Esophagus squamous epithelium (tissue), 5 donors: ENCODE data around the gene CDO1. TPM values are rescaled to one million over a fixed set of nuclear protein-coding genes. Genes with fewer than 3 reads are reported as not detected.
A peak's percentile ranks its signal among the peaks of the same experiment; 100 is the strongest.
"Not testable (repeated sequence)": the region's sequence is repeated elsewhere in the genome, so short reads cannot be mapped to it uniquely, and the experiment has no call there.

Experiments used
- DNase-seq: peaks from one replicate; lab custom pipeline; 2025; lab: John Stamatoyannopoulos, UW
- H3K27ac ChIP-seq, 4 donors: fragments of 200-600 bp; sonication (generic); one replicate each; pipeline ENCODE4 v1.5.1; 2016 to 2019; ENCODE audit warnings: mild to moderate bottlenecking in 1 of 4
- H3K27me3 ChIP-seq, 4 donors: fragments of 200-600 bp; sonication (generic); 1 replicate in 3 of 4; 2 replicates in 1 of 4; pipeline versions ENCODE4 v1.5.1 to v1.6.0; 2017 to 2021; ENCODE audit warnings: antibody characterized with exemption in 1 of 4
- H3K36me3 ChIP-seq, 3 donors: fragments of 200-600 bp; sonication (generic); one replicate each; pipeline ENCODE4 v1.5.1; 2016 to 2019
- H3K4me1 ChIP-seq, 3 donors: fragments of 200-600 bp; sonication (generic); one replicate each; pipeline ENCODE4 v1.5.1; 2017 to 2019
- H3K4me3 ChIP-seq, 4 donors: fragments of 200-600 bp; sonication (generic); 1 replicate in 3 of 4; 2 replicates in 1 of 4; pipeline ENCODE4 v1.5.1; 2016 to 2019; ENCODE audit warnings: mild to moderate bottlenecking in 2 of 4, moderate library complexity in 1 of 4
- H3K9me3 ChIP-seq, 3 donors: fragments of 200-600 bp; sonication (generic); one replicate each; pipeline ENCODE4 v1.5.1; 2016 to 2019
- POLR2A ChIP-seq, 4 donors: fragments of 450-650 bp; IDR thresholded peaks; one replicate each; pipeline ENCODE4 v1.6.1; 2017; ENCODE audit warnings: antibody characterized with exemption in 4 of 4, mild to moderate bottlenecking in 4 of 4, moderate library complexity in 3 of 4
- WGBS, 2 donors: methylation state at CpG; one replicate each; pipeline ENCODE4 v1.1.5; 2018; 5-methylcytosine and 5-hydroxymethylcytosine counted together
- intact Hi-C: fragments of 100-400 bp; cut with DNase I; formaldehyde crosslinking; loops from one replicate; pipeline ENCODE4 v1.15.0; 2022
- total RNA-seq, 4 donors: library from RNA; depleted of rRNA; stranded (reverse); fragments of >200 nt; gene quantifications; one replicate each; pipeline ENCODE4 v1.1.0, GENCODE V29; 2016
- TF ChIP-seq, protein P1 (sequence below), 6 experiments: fragments of 450-650 bp in 4 of 6; fragments of 200-600 bp in 2 of 6; sonication (generic) in 2 of 6; IDR thresholded peaks; one replicate each; pipeline ENCODE4 v1.5.1; 2016 to 2019; ENCODE audit warnings: antibody characterized with exemption in 6 of 6, mild to moderate bottlenecking in 4 of 6, moderate library complexity in 4 of 6
- donor health status: DM: yes; HTN: yes; CAD: no.

Gene CDO1
- total RNA-seq, 4 donors from 2014 or later: 0.75 to 6.7 (median 5.7) TPM; not detected in 1

DNA sequence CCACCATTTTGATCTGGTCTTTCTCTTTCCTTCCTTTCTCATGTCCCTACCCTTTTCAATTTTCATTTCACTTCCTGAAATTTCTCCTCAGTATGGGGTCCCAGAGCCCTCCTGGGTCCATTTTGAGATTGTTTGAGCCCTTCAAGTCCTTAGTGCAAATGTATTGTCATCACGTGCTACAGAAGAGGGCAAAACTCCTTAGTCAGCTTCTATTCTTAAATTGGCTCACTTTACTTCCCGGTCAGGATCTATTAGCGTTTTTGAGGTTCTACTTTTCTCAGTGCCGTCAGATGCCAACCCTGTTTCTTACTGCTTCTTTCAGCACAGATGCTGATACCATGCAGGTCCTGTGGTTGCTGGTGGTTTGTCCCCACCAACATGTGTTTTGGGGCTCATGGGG lies 19.0 kb upstream of the CDO1 start:
- no peak for DNase-seq
- TF ChIP-seq POLR2A (IDR thresholded peaks at IDR 0.05): no peak
- TF ChIP-seq, protein P1, sequence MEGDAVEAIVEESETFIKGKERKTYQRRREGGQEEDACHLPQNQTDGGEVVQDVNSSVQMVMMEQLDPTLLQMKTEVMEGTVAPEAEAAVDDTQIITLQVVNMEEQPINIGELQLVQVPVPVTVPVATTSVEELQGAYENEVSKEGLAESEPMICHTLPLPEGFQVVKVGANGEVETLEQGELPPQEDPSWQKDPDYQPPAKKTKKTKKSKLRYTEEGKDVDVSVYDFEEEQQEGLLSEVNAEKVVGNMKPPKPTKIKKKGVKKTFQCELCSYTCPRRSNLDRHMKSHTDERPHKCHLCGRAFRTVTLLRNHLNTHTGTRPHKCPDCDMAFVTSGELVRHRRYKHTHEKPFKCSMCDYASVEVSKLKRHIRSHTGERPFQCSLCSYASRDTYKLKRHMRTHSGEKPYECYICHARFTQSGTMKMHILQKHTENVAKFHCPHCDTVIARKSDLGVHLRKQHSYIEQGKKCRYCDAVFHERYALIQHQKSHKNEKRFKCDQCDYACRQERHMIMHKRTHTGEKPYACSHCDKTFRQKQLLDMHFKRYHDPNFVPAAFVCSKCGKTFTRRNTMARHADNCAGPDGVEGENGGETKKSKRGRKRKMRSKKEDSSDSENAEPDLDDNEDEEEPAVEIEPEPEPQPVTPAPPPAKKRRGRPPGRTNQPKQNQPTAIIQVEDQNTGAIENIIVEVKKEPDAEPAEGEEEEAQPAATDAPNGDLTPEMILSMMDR (IDR thresholded peaks at IDR 0.05): no peak
- 80 to 96% methylated on average over 4 of the region's 4 CpGs for WGBS, 2 donors
- no peak overlapping the region for H3K4me3 ChIP-seq
- H3K27me3 ChIP-seq: no peaks in the 10 kb centered on the region
- intact Hi-C loops: no loop called here
- H3K27ac ChIP-seq: no peak overlapping the region
- H3K4me1 ChIP-seq: peaks cover 16 to 31% (median 20%) of the 10 kb centered on the region in 3 donors
- H3K36me3 ChIP-seq: peaks cover 5 to 76% (median 9%) of the 10 kb centered on the region in 3 donors
- no peaks in the 10 kb centered on the region for H3K9me3 ChIP-seq

DNA sequence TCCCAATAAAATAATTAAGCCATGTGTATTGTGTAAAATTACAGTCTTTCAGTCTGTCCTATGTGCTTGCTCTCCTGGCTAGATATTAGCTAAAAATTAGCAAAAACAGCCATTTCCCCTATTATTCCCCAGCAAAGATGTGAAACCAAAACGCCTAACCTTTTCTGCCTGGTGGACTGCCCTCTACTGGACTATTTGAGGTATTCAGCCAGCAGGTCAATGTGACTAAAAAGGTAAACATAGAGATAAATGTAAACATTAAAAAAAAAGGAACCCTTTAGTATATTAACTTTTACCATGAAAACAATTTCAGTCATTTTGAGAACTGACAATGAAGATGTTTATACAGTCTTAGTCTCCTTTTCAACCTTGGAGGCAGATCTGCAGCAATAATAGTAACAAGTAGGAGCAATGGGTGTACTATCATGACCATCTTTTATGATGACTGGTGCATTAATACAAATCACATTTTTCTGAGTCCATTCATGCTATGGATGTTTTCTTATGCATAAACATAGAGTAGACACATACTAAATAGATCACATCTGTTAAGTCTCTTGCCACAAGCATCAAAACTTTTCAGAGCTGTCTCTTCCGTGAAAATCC lies 14.8 kb upstream of the CDO1 start:
- TF ChIP-seq POLR2A (IDR thresholded peaks at IDR 0.05): no peak
- TF ChIP-seq, protein P1 (IDR thresholded peaks at IDR 0.05): peak; percentile 20 to 71 (median 62)
- no peak overlapping the region for H3K27ac ChIP-seq
- DNase-seq: no peak
- WGBS, 2 donors: 23 to 24% methylated on average over 2 of the region's 2 CpGs
- H3K27me3 ChIP-seq: no peaks in the 10 kb centered on the region
- H3K4me1 ChIP-seq: no peaks in the 10 kb centered on the region
- peaks cover 0 to under 1% (median 0%) of the 10 kb centered on the region in 3 donors for H3K9me3 ChIP-seq
- H3K4me3 ChIP-seq: no peak overlapping the region
- peaks cover 4 to 88% (median 7%) of the 10 kb centered on the region in 3 donors for H3K36me3 ChIP-seq
- intact Hi-C loops: no loop called here

DNA sequence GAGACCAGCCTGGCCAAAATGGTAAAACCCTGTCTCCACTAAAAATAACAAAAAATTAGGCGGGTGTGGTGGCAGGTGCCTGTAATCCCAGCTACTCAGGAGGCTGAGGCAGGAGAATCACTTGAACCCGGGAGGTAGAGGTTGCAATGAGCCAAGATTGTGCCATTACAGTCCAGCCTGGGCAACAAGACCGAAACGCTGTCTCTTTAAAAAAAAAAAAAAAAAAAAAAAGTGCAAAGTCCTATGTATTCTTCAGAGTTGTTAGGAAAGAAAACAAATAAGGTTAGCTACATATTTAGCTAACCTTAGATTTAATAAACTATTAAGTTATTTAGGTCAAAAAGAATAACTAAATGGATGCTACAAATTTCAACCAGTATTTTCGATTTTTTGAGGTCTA lies 13.5 kb upstream of the CDO1 start:
- no peaks in the 10 kb centered on the region for H3K27me3 ChIP-seq
- intact Hi-C loops: no loop called here
- TF ChIP-seq, protein P1 (IDR thresholded peaks at IDR 0.05): no peak
- no peak for TF ChIP-seq POLR2A (IDR thresholded peaks at IDR 0.05)
- 93% methylated on average over 5 of the region's 5 CpGs for whole genome bisulfite sequencing, 2 donors
- peaks cover 0 to 6% (median 0%) of the 10 kb centered on the region in 3 donors for H3K9me3 ChIP-seq
- H3K4me3 ChIP-seq: no peak overlapping the region
- no peak for DNase-seq
- H3K36me3 ChIP-seq: peaks cover 0 to 75% (median 7%) of the 10 kb centered on the region in 3 donors
- no peak overlapping the region for H3K27ac ChIP-seq
- no peaks in the 10 kb centered on the region for H3K4me1 ChIP-seq

DNA sequence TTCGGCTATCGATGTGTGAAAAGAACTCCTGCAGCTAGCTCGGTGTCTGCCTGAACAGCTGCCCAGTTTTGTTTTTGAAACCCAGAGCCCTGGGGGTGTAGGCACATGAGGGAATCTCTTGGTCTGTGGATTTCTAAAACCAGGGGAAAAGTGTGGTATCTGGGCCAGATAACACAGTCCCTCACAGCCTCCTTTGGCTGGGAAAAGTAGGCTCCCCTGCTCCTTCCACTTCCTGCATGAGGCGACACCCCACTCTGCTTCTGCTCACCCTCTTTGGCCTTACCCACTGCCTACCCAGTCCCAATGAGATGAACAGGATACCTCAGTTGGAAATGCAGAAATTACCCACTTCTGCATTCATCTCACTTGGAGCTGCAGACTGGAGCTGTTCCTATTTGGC lies 9.5 kb upstream of the CDO1 start:
- intact Hi-C loops: no loop called here
- peaks cover 0 to 37% (median 7%) of the 10 kb centered on the region in 3 donors for H3K36me3 ChIP-seq
- no peak overlapping the region for H3K27ac ChIP-seq
- TF ChIP-seq, protein P1 (IDR thresholded peaks at IDR 0.05): no peak
- DNase-seq: no peak
- H3K4me3 ChIP-seq: no peak overlapping the region
- peaks cover 0 to 3% (median 0%) of the 10 kb centered on the region in 4 donors for H3K27me3 ChIP-seq
- WGBS, 2 donors: 94 to 100% methylated on average over 4 of the region's 4 CpGs
- peaks cover 0 to 6% (median 0%) of the 10 kb centered on the region in 3 donors for H3K9me3 ChIP-seq
- H3K4me1 ChIP-seq: no peaks in the 10 kb centered on the region

DNA sequence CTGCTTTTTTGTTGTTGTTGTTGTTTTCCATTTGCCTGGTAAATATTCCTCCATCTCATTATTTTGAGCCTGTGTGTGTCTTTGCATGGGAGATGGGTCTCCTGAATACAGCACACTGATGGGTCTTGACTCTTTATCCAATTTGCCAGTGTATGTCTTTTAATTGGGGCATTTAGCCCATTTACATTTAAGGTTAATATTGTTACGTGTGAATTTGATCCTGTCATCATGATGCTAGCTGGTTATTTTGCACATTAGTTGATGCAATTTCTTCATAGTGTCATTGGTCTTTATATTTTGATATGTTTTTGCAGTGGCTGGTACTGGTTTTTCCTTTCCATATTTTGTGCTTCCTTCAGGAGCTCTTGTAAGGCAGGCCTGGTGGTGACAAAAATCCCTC lies 8.5 kb upstream of the CDO1 start:
- DNase-seq, H3K4me1 ChIP-seq, intact Hi-C loops, H3K27me3 ChIP-seq, H3K4me3 ChIP-seq, H3K9me3 ChIP-seq, H3K27ac ChIP-seq: not testable (repeated sequence)
- WGBS, 2 donors: 96 to 100% methylated on average over 1 of the region's 1 CpG
- H3K36me3 ChIP-seq: peaks cover 0 to 27% (median 7%) of the 10 kb centered on the region in 3 donors
